ENCODE results near the gene ROS1.

ROS1 gene

GRCh38 chr6:117440706-117441525, 15.2 kb upstream of the ROS1 start:
- ATAC-seq, result no peak

GRCh38 chr6:117432273-117432672, 6.5 kb upstream of the ROS1 start:
- DNase-seq, result no peak
- no peak for ATAC-seq

More at GRCh38 chr6:117440706-117441525, 15.2 kb upstream of the ROS1 start:
- no peak for DNase-seq

GRCh38 chr6:117423754-117424153, 2.0 kb downstream of the ROS1 start:
- DNase-seq (no peak), ATAC-seq (no peak)

GRCh38 chr6:117418320-117418719, 7.4 kb downstream of the ROS1 start:
- ATAC-seq (no peak), DNase-seq (no peak)

- DNase-seq (no peak), ATAC-seq (no peak)
Measured at GRCh38 chr6:117417851-117418250, 7.9 kb downstream of the ROS1 start.

GRCh38 chr6:117414770-117415169, 11.0 kb downstream of the ROS1 start:
- DNase-seq, result no peak
- no peak for ATAC-seq

GRCh38 chr6:117411474-117411873, 14.3 kb downstream of the ROS1 start:
- DNase-seq (no peak), ATAC-seq (no peak)

GRCh38 chr6:117409863-117410262, 15.9 kb downstream of the ROS1 start:
- ATAC-seq, result no peak
- DNase-seq, result no peak

- no peak for DNase-seq
- ATAC-seq, result no peak
Measured at GRCh38 chr6:117409420-117409819, 16.3 kb downstream of the ROS1 start.

- DNase-seq (no peak), ATAC-seq (no peak)
Measured at GRCh38 chr6:117404548-117404947, 21.2 kb downstream of the ROS1 start.

GRCh38 chr6:117401799-117402198, 23.9 kb downstream of the ROS1 start:
- DNase-seq (no peak), ATAC-seq (no peak)

GRCh38 chr6:117399924-117400323, 25.8 kb downstream of the ROS1 start:
- ATAC-seq, result no peak
- DNase-seq, result no peak

- DNase-seq, result no peak
- no peak for ATAC-seq
Measured at GRCh38 chr6:117399126-117399525, 26.6 kb downstream of the ROS1 start.

- ATAC-seq (no peak), DNase-seq (no peak)
Measured at GRCh38 chr6:117397536-117398227, 28.1 kb downstream of the ROS1 start.

- ATAC-seq (no peak), DNase-seq (no peak)
Measured at GRCh38 chr6:117396228-117396627, 29.5 kb downstream of the ROS1 start.

GRCh38 chr6:117395164-117395563, 30.6 kb downstream of the ROS1 start:
- DNase-seq (no peak), ATAC-seq (no peak)

- ATAC-seq, result no peak
- DNase-seq, result no peak
Measured at GRCh38 chr6:117393045-117393444, 32.7 kb downstream of the ROS1 start.

- no peak for DNase-seq
- no peak for ATAC-seq
Measured at GRCh38 chr6:117391874-117392583, 33.7 kb downstream of the ROS1 start.

- ATAC-seq (no peak), DNase-seq (no peak)
Measured at GRCh38 chr6:117389227-117390057, 36.3 kb downstream of the ROS1 start.

GRCh38 chr6:117387454-117387974, 38.2 kb downstream of the ROS1 start:
- no peak for ATAC-seq
- no peak for DNase-seq

GRCh38 chr6:117384659-117385058, 41.1 kb downstream of the ROS1 start:
- DNase-seq (no peak), ATAC-seq (no peak)

GRCh38 chr6:117381749-117382148, 44.0 kb downstream of the ROS1 start:
- ATAC-seq, result no peak
- DNase-seq, result no peak
